ENCODE results near the gene SLC6A8.
"Not testable (repeated sequence)": the region's sequence is repeated elsewhere in the genome, so short reads cannot be mapped to it uniquely, and the experiment has no call there.

Gene SLC6A8

GRCh38 chrX:153733651-153734240 is 46.0 kb downstream of the SLC6A8 start:
- DNase-seq: no peak

DNA sequence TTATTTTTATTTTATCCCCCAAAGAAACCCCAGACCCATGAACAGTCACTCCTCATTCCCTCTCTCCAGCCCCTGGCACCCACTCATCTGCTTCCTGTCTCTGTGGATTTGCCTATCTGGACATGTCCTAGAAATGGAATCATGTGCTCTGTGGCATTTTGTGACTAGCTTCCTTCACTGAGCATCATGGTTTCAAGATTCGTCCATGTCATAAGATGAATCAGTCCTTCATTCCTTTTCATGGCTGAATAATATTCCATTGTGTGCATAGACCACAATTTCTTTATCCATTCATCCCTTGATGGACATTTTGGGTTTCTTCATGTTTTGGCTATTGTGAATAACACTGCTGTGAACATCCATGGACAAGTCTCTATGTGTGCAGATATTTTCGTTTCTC is 47.1 kb downstream of the SLC6A8 start:
- DNase-seq: no peak

- DNase-seq: peak in 2 of 5 experiments; percentile 33 to 42
These were observed 47.5 kb downstream of the SLC6A8 start for GRCh38 chrX:153735274-153735673.

DNA sequence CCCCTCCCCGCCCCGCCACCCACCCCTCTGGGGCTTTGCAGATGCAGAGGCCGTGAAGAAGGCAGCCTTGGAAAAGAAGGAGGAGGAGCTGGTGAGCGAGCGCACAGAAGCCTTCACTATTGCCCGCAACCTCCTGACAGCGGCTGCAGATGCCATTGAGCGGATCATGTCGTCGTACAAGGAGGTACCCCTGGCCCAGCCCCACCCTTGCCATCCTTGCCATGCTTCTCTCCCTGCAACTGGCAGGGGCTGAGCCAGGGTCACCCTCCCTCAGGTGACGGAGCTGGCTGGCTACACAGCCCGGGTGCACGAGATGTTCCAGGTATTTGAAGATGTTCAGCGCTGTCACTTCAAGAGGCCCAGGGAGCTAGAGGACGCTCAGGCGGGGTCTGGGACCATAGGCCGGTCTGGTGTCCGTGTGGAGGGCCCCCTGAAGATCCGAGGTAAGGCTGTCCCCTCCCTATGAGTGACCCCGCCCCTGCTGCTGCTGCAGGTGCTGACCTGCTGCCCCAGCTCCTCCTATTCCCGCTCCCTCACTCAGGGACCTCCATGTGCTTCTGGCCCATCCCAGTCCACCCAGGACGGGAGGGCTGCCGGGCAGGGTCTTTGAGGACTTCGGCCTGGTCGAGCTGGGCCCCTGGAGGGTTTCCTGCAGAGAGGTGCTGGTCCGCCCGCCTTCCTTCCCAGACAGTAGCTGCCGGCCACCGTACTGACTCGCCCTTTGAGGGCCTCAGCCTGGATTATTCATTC is 48.5 kb downstream of the SLC6A8 start:
- DNase-seq: no peak

DNA sequence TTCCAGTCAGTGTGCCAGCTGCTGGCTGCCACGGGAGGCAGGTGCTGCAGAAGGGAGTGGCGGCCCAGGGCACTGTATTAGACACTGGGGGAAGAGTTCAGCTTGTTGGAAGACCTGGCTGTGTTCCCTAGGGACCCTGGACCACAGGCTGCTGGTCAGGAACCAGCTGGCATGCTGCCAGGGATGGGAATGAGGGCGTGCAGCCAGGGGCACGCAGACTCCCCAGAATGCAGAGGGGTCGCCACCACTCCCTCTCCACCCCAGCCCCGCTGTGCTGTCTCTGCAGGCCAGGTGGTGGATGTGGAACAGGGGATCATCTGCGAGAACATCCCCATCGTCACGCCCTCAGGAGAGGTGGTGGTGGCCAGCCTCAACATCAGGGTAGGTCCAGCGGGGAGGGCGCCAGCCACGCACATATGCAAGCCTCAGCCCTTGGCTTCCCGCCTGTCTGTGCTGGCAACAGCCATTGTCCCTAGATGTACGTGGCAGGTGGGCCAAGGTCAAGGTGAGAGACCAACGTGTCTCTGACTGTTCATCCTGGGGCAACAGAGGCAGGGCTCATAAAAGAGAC is 49.2 kb downstream of the SLC6A8 start:
- no peak for DNase-seq

DNA sequence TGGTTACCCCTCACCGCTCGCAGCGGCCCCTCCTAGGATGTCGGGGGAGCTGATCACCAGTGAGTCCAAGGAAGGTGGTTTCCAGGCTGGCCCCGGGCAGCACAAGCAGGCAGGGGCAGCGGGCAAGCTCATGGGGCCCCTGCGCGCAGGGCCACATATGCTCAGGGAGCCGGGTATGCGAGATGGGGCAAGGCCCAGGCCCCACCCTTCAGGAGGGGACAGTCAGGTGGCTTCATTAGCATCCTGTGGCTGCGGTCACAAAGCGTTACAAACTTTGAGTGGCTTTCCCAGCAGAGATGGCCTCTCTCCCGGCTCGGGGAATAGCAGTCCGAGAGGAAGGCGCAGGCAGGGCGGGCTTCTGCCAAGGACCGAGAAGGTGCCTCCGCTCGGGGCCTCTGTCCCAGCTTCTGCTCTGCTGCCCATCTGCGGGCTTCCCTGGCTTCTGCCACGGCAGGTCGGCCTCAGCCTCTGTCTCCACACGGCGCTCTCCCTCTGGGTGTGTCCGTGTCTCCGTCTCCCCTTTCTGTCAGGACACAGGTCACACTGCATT is 50.4 kb downstream of the SLC6A8 start:
- no peak for DNase-seq

DNA sequence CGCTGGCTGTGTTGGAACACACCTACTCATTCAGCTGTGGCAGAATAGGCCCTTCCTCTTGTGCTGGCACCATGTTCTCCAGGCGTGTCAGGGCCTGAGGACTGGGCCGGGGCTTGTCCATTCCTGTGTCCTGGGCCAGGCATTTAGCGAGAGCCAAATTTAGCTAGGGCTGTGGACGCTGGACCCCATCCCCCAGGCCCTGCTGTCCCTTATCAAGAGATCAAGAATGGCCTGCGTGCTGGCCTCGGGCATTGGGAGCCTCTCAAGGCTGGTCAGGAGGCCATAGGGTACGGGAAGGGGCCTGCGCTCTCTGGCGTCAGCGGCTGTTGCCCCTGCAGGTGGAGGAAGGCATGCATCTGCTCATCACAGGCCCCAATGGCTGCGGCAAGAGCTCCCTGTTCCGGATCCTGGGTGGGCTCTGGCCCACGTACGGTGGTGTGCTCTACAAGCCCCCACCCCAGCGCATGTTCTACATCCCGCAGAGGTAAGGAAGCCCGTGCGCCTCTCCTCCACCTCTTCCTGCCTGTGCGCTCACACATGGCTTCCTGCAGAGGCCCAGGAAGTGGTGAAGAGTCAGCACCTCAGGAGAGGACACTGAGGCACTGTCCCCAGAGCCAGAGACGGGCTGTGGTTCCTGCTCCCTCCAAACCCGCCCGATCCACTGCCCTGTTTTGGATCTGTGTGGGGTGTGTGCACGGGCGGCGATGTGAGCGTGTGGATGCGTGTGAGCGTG is 52.2 kb downstream of the SLC6A8 start:
- DNase-seq: peak in 1 of 5 experiments; percentile 70

GRCh38 chrX:153740631-153741222 is 53.0 kb downstream of the SLC6A8 start:
- DNase-seq: no peak

DNA sequence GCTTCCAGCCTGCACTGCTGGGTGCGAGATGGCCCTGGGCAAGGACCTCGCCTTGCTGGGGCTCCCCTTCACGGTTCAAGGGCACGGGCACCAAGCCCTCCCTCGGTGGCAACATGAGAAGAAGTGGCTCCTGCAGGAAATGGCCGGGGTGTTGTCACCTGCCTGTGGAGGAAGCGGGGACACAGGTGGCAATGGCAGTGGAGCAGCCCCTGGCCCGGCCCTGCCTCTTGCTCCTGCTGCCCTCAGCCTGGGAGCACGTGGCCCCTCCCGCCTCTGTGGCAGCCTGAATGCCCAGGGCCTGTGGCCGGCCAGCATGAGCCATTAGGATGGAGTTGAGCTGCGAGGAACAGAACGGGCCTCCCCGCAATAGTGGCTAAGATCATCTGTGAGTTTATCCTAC is 53.7 kb downstream of the SLC6A8 start:
- DNase-seq: no peak

DNA sequence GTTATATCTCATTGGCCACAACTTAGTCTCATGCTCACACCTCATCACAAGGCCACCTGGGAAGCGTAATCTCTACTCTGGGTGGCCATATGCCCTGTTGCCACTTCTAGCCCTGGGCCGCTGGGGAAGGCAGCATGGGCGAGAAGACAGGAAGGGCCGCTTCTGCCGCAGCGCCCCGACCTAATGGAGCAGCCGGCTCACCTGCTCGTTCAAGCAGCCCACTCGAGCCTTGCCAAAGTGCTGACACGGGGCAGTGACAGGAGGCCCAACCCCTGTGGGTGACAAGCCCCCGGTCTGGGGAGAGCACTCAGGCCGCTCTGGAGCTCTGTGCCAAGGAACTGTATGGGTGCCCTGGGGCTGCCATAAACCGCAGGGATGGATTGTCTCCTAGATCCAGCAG is 54.4 kb downstream of the SLC6A8 start:
- not testable (repeated sequence) for DNase-seq

GRCh38 chrX:153742796-153743467 is 55.2 kb downstream of the SLC6A8 start:
- DNase-seq: not testable (repeated sequence)

GRCh38 chrX:153743468-153744209 is 55.9 kb downstream of the SLC6A8 start:
- DNase-seq: not testable (repeated sequence)

DNA sequence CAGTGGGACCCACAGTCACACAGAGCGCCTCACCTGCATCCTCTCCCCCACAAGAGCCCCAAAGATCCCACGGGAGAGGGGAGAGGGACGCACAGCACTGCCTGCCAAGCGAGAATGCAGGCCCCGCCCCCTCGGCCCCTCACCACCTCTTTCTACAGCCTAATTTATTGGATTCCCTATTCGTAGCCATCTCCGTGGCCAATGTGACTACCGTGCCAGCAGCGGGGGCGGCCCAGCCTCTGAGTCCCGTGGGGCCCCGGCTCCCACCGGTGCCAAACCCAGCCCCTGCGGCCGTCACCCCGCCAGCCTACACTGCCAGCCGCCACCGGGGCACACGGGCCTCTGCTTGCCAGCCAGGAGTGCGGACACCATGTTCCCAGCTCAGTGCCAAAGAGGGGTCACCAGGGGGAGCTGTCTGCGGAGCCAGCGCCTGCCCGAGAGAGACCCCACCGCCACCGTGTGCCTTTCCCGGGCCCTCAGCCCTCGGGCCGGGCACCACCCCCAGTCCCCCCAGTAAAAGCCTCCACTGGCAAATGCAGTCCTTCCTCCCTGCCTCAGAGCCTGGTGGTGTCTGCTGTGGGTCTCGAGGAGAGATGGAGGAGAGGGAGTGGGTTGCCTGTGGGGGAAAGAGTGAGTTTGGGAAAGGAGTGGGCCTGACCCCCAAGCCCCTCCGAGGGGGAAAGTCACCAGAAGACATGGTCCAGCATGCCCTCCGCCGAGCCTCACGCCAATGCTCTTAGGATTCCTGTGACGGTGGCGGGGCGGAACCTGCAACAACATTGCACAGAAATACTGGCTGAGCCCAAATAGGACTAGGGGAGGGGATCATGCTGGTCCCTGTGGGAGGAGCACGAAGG is 56.7 kb downstream of the SLC6A8 start:
- DNase-seq: no peak

GRCh38 chrX:153745067-153745433 is 57.3 kb downstream of the SLC6A8 start:
- DNase-seq: not testable (repeated sequence)

All from T-helper 2 cell (primary cell).